Ramos (cell line): Measurements from ENCODE around the gene WNT3.

Experiments used
- in situ Hi-C: fragments of 300-500 bp; cut with MboI; formaldehyde crosslinking; loops from one replicate; pipeline ENCODE4 v1.14.3; 2022; ENCODE audit warnings: low sequenced_read_pairs; ENCODE audit not compliant: unreplicated experiment

The WNT3 gene

GRCh38 chr17:46839211-46839610 is 20.7 kb upstream of the WNT3 start:
- in situ Hi-C loops = loop anchor here (25.0 kb wide), 2 partner anchors 577 to 827 kb away; no protein-coding TSS in a partner anchor

- in situ Hi-C loops = loop anchor here (25.0 kb wide), 2 partner anchors 575 to 825 kb away; no protein-coding TSS in a partner anchor
Measured at GRCh38 chr17:46837521-46837920, 19.0 kb upstream of the WNT3 start.

- in situ Hi-C loops = loop anchor here (25.0 kb wide), 2 partner anchors 574 to 824 kb away; no protein-coding TSS in a partner anchor
Measured at GRCh38 chr17:46836500-46836899, 18.0 kb upstream of the WNT3 start.

- in situ Hi-C loops = loop anchor here (25.0 kb wide), 2 partner anchors 573 to 823 kb away; no protein-coding TSS in a partner anchor
Measured at GRCh38 chr17:46834846-46835245, 16.4 kb upstream of the WNT3 start.

GRCh38 chr17:46833840-46834208 is 15.3 kb upstream of the WNT3 start:
- in situ Hi-C loops = loop anchor here (25.0 kb wide), 2 partner anchors 572 to 822 kb away; no protein-coding TSS in a partner anchor

- in situ Hi-C loops = loop anchor here (25.0 kb wide), 2 partner anchors 571 to 821 kb away; no protein-coding TSS in a partner anchor
Measured at GRCh38 chr17:46832945-46833839, 14.7 kb upstream of the WNT3 start.

- in situ Hi-C loops = loop anchor here (25.0 kb wide), 2 partner anchors 570 to 820 kb away; no protein-coding TSS in a partner anchor
Measured at GRCh38 chr17:46832331-46832821, 13.9 kb upstream of the WNT3 start.

GRCh38 chr17:46831573-46832330 is 13.3 kb upstream of the WNT3 start:
- in situ Hi-C loops = loop anchor here (25.0 kb wide), 2 partner anchors 569 to 819 kb away; no protein-coding TSS in a partner anchor

GRCh38 chr17:46827274-46827673 is 8.8 kb upstream of the WNT3 start:
- in situ Hi-C loops = loop anchor here (25.0 kb wide), 2 partner anchors 565 to 815 kb away; no protein-coding TSS in a partner anchor

- in situ Hi-C loops = loop anchor here (25.0 kb wide), 2 partner anchors 564 to 814 kb away; no protein-coding TSS in a partner anchor
Measured at GRCh38 chr17:46826116-46826515, 7.6 kb upstream of the WNT3 start.

GRCh38 chr17:46823657-46824056 is 5.2 kb upstream of the WNT3 start:
- in situ Hi-C loops = no loop called here

GRCh38 chr17:46822388-46822921 is 4.0 kb upstream of the WNT3 start:
- in situ Hi-C loops = no loop called here

- in situ Hi-C loops = no loop called here
Measured at GRCh38 chr17:46821482-46822387, 3.2 kb upstream of the WNT3 start.

- in situ Hi-C loops = no loop called here
Measured at GRCh38 chr17:46820592-46821450, 2.3 kb upstream of the WNT3 start.

GRCh38 chr17:46819906-46820351 is 1.4 kb upstream of the WNT3 start:
- in situ Hi-C loops = no loop called here

GRCh38 chr17:46818929-46819859 is 702 bp upstream of the WNT3 start:
- in situ Hi-C loops = no loop called here

GRCh38 chr17:46817901-46818209 is 637 bp downstream of the WNT3 start:
- in situ Hi-C loops = no loop called here
